ENCODE results near the gene ZNF142.

- TF ChIP-seq GATA3 (IDR thresholded peaks at IDR 0.05; ENCODE audit: low read depth, low read length) = no peak
- no peak for TF ChIP-seq GATA2 (IDR thresholded peaks at IDR 0.05; ENCODE audit: low read depth, low read length)
Measured at GRCh38 chr2:218671097-218671653, 11.8 kb upstream of the ZNF142 start.
